Keratinocyte (primary cell): Measurements from ENCODE around the gene TTC31. TPM values are rescaled to one million over a fixed set of nuclear protein-coding genes. Genes with fewer than 3 reads are reported as not detected.

Experiments used
- DNase-seq: peaks from one replicate; pipeline ENCODE4 v3.0.0-alpha.2; 2011; ENCODE audit warnings: low read depth, missing footprints, low spot score
- FAIRE-seq: peaks from 2 replicates; lab custom pipeline; 2011; peaks lifted over from hg19 to GRCh38; lab: Jason Lieb, UNC
- H2AFZ ChIP-seq: 2 replicates; pipeline ENCODE4 v1.6.0; 2012; ENCODE audit warnings: low read length, control low read depth, inconsistent platforms; ENCODE audit not compliant: control insufficient read depth
- H3K27ac ChIP-seq: 2 replicates; pipeline ENCODE4 v1.5.1; 2011; ENCODE audit warnings: low read length; ENCODE audit not compliant: control insufficient read depth, insufficient read depth
- H3K27me3 ChIP-seq: 3 replicates; pipeline ENCODE4 v1.6.0; 2011; ENCODE audit warnings: low read length; ENCODE audit not compliant: control insufficient read depth, insufficient read depth; ENCODE audit errors: extremely low read depth
- H3K36me3 ChIP-seq, 2 experiments: 2 replicates in 1 of 2; 3 replicates in 1 of 2; pipeline ENCODE4 v1.5.1; 2011; ENCODE audit warnings: low read length in 2 of 2, mild to moderate bottlenecking in 1 of 2; ENCODE audit not compliant: control insufficient read depth in 2 of 2, insufficient read depth in 2 of 2; ENCODE audit errors: extremely low read depth in 1 of 2
- H3K4me1 ChIP-seq: 3 replicates; pipeline ENCODE4 v1.5.1; 2011; ENCODE audit warnings: low read length; ENCODE audit not compliant: control insufficient read depth, insufficient read depth; ENCODE audit errors: extremely low read depth
- H3K4me2 ChIP-seq: 3 replicates; pipeline ENCODE4 v1.6.0; 2011; ENCODE audit warnings: low read depth, low read length; ENCODE audit not compliant: control insufficient read depth, insufficient read depth; ENCODE audit errors: extremely low read depth
- H3K4me3 ChIP-seq, 3 experiments: fragments of 200-600 bp in 1 of 3; sonication (generic) in 1 of 3; 2 replicates in 2 of 3; 3 replicates in 1 of 3; pipeline ENCODE4 v1.5.1; 2011 to 2016; ENCODE audit warnings: low read length in 3 of 3, mild to moderate bottlenecking in 3 of 3, control low read depth in 2 of 3, inconsistent platforms in 1 of 3, low read depth in 1 of 3, mixed read lengths in 1 of 3, mixed run types in 1 of 3, moderate library complexity in 1 of 3; ENCODE audit not compliant: control insufficient read depth in 2 of 3, insufficient read depth in 2 of 3; ENCODE audit errors: extremely low read depth in 1 of 3
- H3K79me2 ChIP-seq: 2 replicates; pipeline ENCODE4 v1.6.0; 2012; ENCODE audit warnings: low read length; ENCODE audit not compliant: control insufficient read depth, insufficient read depth
- H3K9ac ChIP-seq: 3 replicates; pipeline ENCODE4 v1.6.0; 2011; ENCODE audit warnings: low read length; ENCODE audit not compliant: control insufficient read depth, insufficient read depth; ENCODE audit errors: extremely low read depth
- H3K9me1 ChIP-seq: 3 replicates; pipeline ENCODE4 v1.6.0; 2011; ENCODE audit warnings: low read length; ENCODE audit not compliant: control insufficient read depth, insufficient read depth; ENCODE audit errors: extremely low read depth
- H3K9me3 ChIP-seq: 2 replicates; pipeline ENCODE4 v1.5.1; 2012; ENCODE audit warnings: low read depth, low read length; ENCODE audit not compliant: control insufficient read depth
- H4K20me1 ChIP-seq: 3 replicates; pipeline ENCODE4 v1.6.0; 2011; ENCODE audit warnings: low read length; ENCODE audit not compliant: control insufficient read depth, insufficient read depth; ENCODE audit errors: extremely low read depth
- EZH2 ChIP-seq: IDR thresholded peaks from one replicate; pipeline ENCODE4 v1.6.1; 2012; ENCODE audit warnings: inconsistent platforms, mild to moderate bottlenecking, low read length, moderate library complexity
- dilution Hi-C: fragments of 300-500 bp; cut with MboI; formaldehyde crosslinking; loops from one replicate; pipeline ENCODE4 v1.7.0; 2020; ENCODE audit warnings: low sequenced_read_pairs; ENCODE audit not compliant: extremely low pct_ligation_motif_present
- polyA plus RNA-seq, 5 experiments: library from polyadenylated mRNA; depleted of rRNA in 3 of 5; stranded (reverse) in 3 of 5; stranded (forward) in 1 of 5; unstranded in 1 of 5; fragments of >200 nt; gene quantifications; 1 replicate in 1 of 5; 2 replicates in 3 of 5; 3 replicates in 1 of 5; pipeline versions ENCODE4 v1.2.1 to v1.2.3, GENCODE V29; 2011 to 2012; ENCODE audit warnings: missing spikeins in 2 of 5, low read depth in 1 of 5, low replicate concordance in 1 of 5
- TF ChIP-seq, protein P1 (sequence below), 3 experiments: IDR thresholded peaks in 1 of 3; conservative IDR thresholded peaks in 1 of 3; optimal IDR thresholded peaks in 1 of 3; 2 replicates in 2 of 3; 3 replicates in 1 of 3; pipeline versions ENCODE3 to v1.5.1; 2011; ENCODE audit warnings: low read length in 3 of 3, mild to moderate bottlenecking in 3 of 3, moderate library complexity in 2 of 3, control low read depth in 1 of 3, inconsistent platforms in 1 of 3; ENCODE audit not compliant: insufficient read depth in 2 of 3; ENCODE audit errors: extremely low read depth in 1 of 3

TTC31 gene
- polyA plus RNA-seq, 1 donor (not counting 4 experiments of a cell fraction or from before 2014, with no cell fraction given): 16.8 TPM

DNA sequence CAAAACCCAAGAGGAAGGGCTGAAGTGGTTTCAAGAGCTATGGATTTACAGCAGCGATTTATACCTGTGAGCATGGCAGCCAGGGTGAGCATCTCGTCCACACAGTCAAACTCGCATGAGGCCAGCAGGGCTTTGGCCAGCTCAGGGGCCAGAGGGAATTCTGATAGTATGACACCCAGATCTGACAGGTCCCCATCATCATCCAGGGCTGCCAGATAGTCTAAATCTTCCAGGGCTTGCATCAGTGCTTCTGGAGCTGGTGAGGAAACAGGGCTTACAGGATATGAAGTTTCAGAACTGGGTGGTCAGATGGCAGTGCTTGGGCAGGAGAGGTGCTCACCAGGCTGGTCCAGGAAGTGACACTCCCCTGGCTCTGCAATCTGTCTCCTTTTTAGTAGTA is 39.6 kb downstream of the TTC31 start:
- H3K27ac ChIP-seq: no peak overlapping the region
- H3K9me1 ChIP-seq: no peaks in the 10 kb centered on the region
- no peaks in the 10 kb centered on the region for H4K20me1 ChIP-seq
- no peak for TF ChIP-seq EZH2
- TF ChIP-seq, protein P1, sequence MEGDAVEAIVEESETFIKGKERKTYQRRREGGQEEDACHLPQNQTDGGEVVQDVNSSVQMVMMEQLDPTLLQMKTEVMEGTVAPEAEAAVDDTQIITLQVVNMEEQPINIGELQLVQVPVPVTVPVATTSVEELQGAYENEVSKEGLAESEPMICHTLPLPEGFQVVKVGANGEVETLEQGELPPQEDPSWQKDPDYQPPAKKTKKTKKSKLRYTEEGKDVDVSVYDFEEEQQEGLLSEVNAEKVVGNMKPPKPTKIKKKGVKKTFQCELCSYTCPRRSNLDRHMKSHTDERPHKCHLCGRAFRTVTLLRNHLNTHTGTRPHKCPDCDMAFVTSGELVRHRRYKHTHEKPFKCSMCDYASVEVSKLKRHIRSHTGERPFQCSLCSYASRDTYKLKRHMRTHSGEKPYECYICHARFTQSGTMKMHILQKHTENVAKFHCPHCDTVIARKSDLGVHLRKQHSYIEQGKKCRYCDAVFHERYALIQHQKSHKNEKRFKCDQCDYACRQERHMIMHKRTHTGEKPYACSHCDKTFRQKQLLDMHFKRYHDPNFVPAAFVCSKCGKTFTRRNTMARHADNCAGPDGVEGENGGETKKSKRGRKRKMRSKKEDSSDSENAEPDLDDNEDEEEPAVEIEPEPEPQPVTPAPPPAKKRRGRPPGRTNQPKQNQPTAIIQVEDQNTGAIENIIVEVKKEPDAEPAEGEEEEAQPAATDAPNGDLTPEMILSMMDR (optimal IDR thresholded peaks at IDR 0.05 in 1 of 3, IDR thresholded peaks at IDR 0.05 in 1 of 3, conservative IDR thresholded peaks at IDR 0.05 in 1 of 3; ENCODE audit: extremely low read depth in 1 of 3, insufficient read depth in 2 of 3, low read length in 3 of 3): no peak
- no peaks in the 10 kb centered on the region for H3K9me3 ChIP-seq
- H3K36me3 ChIP-seq: peaks cover 9 to 20% of the 10 kb centered on the region in 2 experiments
- H3K9ac ChIP-seq: no peak overlapping the region
- DNase-seq (no peak), FAIRE-seq (no peak)
- peaks cover 17% of the 10 kb centered on the region for H3K4me1 ChIP-seq
- H3K79me2 ChIP-seq: peaks cover 8% of the 10 kb centered on the region
- dilution Hi-C loops: no loop called here
- peaks cover 6% of the 10 kb centered on the region for H3K27me3 ChIP-seq
- no peak overlapping the region for H3K4me3 ChIP-seq
- no peak overlapping the region for H2AFZ ChIP-seq
- no peak overlapping the region for H3K4me2 ChIP-seq

DNA sequence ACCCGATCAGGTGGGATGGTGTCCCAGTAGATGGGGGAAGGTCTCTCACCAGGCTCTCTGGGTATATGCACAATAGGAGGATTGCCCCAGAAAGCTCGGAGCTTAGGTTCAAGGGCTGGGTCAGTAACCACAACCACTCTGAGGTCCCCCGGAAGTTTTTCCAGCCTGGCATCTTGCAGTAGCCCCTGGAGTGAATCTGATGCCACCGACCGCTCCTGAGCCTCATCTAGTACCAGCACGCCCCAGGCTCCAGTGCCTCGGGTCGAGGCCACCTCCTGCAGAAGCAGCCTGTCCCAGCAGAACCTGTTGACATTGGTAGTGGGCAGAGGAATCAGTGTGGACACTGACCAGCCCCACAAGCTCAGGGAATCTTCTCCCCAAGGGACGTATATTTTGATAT is 41.1 kb downstream of the TTC31 start:
- H3K4me1 ChIP-seq: peaks cover 28% of the 10 kb centered on the region
- H3K4me2 ChIP-seq: no peak overlapping the region
- H3K27ac ChIP-seq: no peak overlapping the region
- no peak for DNase-seq
- peaks cover 6% of the 10 kb centered on the region for H3K27me3 ChIP-seq
- H3K4me3 ChIP-seq: no peak overlapping the region
- dilution Hi-C loops: no loop called here
- H3K9ac ChIP-seq: no peak overlapping the region
- H2AFZ ChIP-seq: no peak overlapping the region
- no peak for FAIRE-seq
- H3K79me2 ChIP-seq: peaks cover 23% of the 10 kb centered on the region
- peaks cover 12 to 30% of the 10 kb centered on the region in 2 experiments for H3K36me3 ChIP-seq
- H3K9me1 ChIP-seq: no peaks in the 10 kb centered on the region
- H3K9me3 ChIP-seq: no peaks in the 10 kb centered on the region
- no peaks in the 10 kb centered on the region for H4K20me1 ChIP-seq
- TF ChIP-seq, protein P1 (optimal IDR thresholded peaks at IDR 0.05 in 1 of 3, IDR thresholded peaks at IDR 0.05 in 1 of 3, conservative IDR thresholded peaks at IDR 0.05 in 1 of 3; ENCODE audit: extremely low read depth in 1 of 3, insufficient read depth in 2 of 3, low read length in 3 of 3): no peak
- TF ChIP-seq EZH2: no peak
